HPDE6-E6E7 (cell line): Measurements from ENCODE around the gene CCND1.
"Not testable (repeated sequence)": the region's sequence is repeated elsewhere in the genome, so short reads cannot be mapped to it uniquely, and the experiment has no call there.

Experiments used
- DNase-seq: peaks from one replicate; pipeline ENCODE4 v3.0.0; 2011; ENCODE audit warnings: missing footprints; ENCODE audit errors: extremely low spot score

Gene CCND1

DNA sequence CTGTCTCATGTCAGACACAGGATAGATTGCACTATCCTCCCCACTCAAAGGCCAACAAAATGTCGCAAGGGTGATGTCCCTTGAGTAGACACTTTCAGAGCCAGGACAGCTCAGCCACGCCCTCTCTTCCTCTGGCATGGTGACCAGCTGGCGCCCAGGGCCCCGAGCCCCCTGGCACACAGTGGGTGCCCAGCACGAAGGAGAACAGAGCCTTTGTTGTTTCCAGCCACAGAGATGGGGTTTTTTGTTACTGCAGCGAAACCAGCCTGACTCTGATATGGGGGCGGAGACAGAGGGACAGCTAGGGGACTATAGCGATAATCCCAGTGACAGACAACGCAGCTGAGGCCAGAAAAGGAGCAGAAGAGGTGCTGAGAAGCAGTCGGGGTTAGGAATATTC is 23.3 kb upstream of the CCND1 start:
- DNase-seq = no peak

- no peak for DNase-seq
Observed at GRCh38 chr11:69618237-69618636, 22.7 kb upstream of the CCND1 start.

DNA sequence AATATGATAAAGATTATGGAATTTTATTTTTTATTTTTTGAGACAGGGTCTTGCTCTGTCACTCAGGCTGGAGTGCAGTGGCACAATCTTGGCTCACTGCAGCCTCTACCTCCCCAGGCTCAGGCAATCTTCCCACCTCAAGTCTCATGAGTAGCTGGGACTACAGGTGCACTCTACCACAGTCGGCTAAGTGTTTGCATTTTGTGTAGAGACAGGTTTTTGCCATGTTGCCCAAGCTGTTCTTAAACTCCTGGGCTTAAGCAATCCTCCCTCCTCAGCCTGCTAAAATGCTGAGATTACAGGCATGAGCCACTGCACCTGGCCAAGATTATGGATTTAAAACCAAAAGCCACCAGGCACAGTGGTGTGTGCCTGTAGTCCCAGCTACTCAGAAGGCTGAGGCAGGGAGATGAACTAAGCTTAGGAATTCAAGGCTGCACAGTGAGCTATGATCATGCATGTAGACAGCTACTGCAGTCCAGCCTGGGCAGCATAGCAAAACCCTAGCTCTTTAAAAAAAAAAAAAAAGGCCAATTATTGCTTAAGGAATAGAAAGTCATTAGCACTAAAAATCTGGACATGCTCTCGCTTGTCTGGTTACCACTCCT is 20.2 kb upstream of the CCND1 start:
- no peak for DNase-seq

GRCh38 chr11:69622097-69622681 is 18.8 kb upstream of the CCND1 start:
- not testable (repeated sequence) for DNase-seq

DNA sequence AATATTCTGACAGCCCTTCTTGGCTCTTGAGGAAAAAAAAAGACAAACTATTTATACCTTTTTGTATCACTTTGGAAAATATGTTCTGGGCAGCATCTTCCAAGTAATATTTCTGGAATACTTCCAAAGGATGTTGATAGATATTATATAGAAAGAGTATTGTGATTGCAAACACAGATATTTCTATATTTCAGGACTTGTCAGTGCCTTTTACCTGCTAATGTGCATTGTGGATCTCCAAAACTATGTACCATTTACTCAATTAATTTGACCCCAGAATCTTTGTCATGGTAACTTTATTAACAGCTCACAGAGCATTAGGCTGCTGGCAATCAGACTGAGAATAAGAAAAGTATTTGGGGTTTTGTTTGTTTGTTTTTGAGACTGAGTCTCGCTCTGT is 16.7 kb upstream of the CCND1 start:
- no peak for DNase-seq

GRCh38 chr11:69625476-69625875 is 15.5 kb upstream of the CCND1 start:
- DNase-seq = no peak

GRCh38 chr11:69627551-69627950 is 13.4 kb upstream of the CCND1 start:
- DNase-seq = no peak

DNA sequence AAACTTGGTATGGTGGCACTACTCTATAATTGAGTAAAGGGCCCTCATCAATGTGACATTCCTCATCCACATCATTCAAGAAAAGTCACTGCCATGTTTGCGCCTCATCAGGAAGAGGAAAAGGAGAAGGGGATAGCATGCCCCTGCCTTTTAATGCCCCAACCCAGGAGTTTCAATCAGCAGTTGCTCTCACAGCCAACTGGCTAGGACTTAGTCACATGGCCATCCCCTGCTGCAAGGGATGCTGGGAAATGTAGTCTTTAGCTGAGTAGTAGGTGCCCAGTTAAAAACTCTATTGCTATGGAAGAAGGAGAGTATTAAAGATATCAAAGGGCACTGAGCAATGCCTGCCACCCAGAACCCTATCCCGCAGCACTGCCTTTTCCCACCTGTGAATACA is 10.9 kb upstream of the CCND1 start:
- no peak for DNase-seq

DNA sequence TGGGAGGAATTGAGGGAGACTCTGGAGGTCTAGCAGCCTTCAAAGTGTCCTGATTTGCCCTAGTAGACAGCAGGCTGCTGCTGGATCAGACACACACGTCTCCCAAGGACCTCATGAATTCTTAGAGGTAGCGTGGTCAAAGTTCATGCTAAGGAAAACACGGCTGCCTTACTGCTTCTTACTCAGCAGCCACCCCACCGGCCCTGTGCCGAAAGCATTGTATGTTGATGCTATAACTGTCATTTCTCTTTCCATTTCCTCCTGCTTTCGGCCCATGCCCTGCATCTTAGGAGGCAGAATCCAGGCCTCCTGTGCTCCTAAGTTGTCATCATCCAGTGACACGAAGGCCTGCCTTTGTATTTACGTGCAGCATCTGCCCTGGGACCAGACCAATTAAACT is 10.5 kb upstream of the CCND1 start:
- no peak for DNase-seq

- DNase-seq = no peak
Observed at GRCh38 chr11:69632900-69633299, 8.1 kb upstream of the CCND1 start.

- DNase-seq = no peak
Observed at GRCh38 chr11:69634069-69634468, 6.9 kb upstream of the CCND1 start.

DNA sequence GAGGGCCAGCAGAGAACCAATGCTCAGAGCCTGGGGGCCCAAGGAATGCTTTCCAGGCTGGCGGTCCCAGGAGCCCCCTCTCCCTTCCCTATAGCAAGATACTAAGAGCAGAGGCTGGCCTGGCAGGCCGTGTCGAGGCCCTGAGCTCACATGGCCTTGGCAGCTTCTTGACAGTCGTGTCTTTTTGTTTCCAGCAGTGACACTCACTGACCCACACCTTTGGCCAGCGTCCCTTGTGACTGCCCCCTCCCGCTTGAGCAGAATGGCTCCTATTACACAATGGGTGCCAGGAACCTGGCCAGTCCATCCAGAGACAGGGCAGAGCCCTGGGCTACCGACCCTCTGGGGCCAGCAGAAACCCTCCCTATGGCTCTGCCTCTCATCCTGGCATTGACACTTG is 6.4 kb upstream of the CCND1 start:
- no peak for DNase-seq

- no peak for DNase-seq
Observed at GRCh38 chr11:69635195-69635594, 5.8 kb upstream of the CCND1 start.

DNA sequence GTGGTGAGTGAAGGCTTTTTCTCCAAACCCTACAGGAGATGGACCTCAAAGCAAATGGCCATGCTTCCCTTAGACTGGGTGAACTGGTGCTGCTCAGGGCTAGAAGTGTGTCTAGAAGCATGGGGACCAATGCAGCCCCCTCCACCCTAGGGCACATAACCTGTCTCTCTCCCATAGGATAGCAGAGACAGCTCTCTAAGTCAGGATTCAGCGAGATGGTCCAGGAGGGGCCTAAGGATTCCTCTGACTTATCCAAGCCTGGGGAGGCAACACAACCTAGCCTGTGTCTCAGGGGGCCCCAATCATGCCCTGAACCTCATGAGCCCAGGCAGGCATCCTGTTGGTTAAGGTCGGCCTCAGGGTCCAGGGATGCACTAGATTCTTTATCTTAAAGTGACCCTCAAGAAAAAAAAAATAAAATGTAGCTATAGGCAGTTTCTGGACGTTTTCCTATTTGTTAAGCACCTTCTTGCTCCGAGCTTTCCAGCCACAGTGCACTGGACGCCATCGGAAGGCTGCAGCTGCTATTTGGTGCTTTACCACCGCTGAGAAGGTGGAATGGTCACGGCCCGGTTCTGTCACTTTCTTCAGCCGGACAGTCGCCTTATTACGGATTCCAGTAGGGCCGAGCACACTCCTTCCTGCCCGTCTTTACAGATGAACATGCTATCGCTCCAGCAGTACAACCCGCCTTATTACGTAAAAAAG is 5.0 kb upstream of the CCND1 start:
- DNase-seq = no peak

GRCh38 chr11:69636512-69637197 is 4.3 kb upstream of the CCND1 start:
- DNase-seq = peak; percentile 71

GRCh38 chr11:69637198-69637940 is 3.6 kb upstream of the CCND1 start:
- no peak for DNase-seq

DNA sequence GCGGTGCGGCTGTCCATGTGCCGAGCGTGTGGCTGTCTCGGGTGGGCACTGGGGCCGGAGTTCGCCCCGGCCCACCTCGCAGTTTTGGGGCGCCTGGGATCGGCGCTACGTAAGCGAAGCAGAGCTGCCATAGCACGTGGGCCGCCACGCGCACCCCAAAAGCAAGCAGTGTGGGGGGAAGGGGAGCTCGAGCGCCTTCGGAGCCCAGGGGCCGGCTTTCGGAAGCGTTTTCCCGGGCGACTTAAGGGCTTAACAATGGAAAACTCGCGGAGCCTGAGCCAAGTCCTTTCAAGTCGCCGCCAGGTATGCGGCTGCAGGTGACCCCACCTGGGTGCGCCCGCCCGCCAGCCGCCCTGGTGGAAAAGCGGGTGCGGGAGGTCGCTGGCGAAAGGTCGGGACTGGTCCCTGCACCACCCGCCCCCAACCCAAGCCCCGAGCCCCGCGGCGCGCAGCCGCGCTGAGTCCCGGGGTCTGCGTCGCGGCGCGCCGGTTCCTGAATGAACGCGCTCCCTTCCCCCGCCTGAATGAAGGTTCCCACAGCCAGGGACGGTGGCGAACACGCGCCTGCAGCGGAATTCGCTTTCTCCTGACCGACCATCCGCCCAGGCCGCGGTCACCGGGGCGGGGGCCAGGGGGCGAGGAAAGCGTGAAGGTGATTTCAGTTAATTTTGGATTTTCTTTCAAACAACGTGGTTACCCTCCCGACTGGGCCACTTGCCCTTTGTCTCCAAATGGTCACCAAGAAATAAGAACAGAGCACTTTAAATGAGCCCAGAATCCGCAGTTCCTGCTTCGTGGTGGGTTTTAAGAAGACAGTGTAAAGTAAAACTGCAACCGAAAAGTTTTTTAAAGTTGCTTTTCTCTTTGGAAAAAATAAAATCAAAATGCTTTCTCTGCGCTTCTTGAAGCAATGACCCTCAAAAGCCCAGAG is 2.8 kb upstream of the CCND1 start:
- DNase-seq = no peak

- DNase-seq = peak; percentile 88
Observed at GRCh38 chr11:69638941-69639681, 1.8 kb upstream of the CCND1 start.

DNA sequence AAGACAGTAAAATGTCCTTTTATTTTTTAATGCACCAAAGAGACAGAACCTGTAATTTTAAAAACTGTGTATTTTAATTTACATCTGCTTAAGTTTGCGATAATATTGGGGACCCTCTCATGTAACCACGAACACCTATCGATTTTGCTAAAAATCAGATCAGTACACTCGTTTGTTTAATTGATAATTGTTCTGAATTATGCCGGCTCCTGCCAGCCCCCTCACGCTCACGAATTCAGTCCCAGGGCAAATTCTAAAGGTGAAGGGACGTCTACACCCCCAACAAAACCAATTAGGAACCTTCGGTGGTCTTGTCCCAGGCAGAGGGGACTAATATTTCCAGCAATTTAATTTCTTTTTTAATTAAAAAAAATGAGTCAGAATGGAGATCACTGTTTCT is 1.1 kb upstream of the CCND1 start:
- no peak for DNase-seq

DNA sequence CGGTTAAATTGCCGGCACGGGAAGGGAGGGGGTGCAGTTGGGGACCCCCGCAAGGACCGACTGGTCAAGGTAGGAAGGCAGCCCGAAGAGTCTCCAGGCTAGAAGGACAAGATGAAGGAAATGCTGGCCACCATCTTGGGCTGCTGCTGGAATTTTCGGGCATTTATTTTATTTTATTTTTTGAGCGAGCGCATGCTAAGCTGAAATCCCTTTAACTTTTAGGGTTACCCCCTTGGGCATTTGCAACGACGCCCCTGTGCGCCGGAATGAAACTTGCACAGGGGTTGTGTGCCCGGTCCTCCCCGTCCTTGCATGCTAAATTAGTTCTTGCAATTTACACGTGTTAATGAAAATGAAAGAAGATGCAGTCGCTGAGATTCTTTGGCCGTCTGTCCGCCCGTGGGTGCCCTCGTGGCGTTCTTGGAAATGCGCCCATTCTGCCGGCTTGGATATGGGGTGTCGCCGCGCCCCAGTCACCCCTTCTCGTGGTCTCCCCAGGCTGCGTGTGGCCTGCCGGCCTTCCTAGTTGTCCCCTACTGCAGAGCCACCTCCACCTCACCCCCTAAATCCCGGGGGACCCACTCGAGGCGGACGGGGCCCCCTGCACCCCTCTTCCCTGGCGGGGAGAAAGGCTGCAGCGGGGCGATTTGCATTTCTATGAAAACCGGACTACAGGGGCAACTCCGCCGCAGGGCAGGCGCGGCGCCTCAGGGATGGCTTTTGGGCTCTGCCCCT is 529 bp upstream of the CCND1 start:
- no peak for DNase-seq
